ENCODE results near the gene FNDC3B. TPM values are rescaled to one million over a fixed set of nuclear protein-coding genes. Genes with fewer than 3 reads are reported as not detected.
"Not testable (repeated sequence)": the region's sequence is repeated elsewhere in the genome, so short reads cannot be mapped to it uniquely, and the experiment has no call there.

Gene FNDC3B
- total and polyA plus RNA-seq, 2 of the 8 experiments (the other 6 are each of a cell fraction or from before 2014, with no cell fraction given): 14.1 to 44.4 TPM

DNA sequence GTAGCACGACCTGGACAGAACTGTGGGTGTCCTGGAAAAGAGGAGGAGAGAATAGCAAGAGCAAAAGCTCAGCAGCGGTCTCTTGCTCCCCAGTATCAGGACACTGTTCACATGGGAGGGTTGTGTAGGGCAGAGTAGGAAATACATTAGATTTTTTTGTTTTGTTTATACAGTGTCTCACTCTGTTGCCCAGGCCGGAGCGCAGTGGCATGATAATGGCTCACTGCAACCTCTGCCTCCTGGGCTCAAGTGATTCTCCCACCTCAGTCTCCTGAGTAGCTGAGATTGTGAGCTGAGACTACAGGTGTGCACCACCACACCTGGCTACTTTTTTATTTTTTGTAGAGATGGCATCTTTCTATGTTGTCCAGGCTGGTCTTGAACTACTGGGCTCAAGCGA, 53.3 kb downstream of the FNDC3B start (continued):
- TF ChIP-seq TCF12 (IDR thresholded peaks at IDR 0.05; ENCODE audit: low read depth, low read length) (no peak), SIX5 (IDR thresholded peaks at IDR 0.05; ENCODE audit: low read depth, low read length) (no peak), KDM5A (IDR thresholded peaks at IDR 0.05; ENCODE audit: low read length) (no peak)

DNA sequence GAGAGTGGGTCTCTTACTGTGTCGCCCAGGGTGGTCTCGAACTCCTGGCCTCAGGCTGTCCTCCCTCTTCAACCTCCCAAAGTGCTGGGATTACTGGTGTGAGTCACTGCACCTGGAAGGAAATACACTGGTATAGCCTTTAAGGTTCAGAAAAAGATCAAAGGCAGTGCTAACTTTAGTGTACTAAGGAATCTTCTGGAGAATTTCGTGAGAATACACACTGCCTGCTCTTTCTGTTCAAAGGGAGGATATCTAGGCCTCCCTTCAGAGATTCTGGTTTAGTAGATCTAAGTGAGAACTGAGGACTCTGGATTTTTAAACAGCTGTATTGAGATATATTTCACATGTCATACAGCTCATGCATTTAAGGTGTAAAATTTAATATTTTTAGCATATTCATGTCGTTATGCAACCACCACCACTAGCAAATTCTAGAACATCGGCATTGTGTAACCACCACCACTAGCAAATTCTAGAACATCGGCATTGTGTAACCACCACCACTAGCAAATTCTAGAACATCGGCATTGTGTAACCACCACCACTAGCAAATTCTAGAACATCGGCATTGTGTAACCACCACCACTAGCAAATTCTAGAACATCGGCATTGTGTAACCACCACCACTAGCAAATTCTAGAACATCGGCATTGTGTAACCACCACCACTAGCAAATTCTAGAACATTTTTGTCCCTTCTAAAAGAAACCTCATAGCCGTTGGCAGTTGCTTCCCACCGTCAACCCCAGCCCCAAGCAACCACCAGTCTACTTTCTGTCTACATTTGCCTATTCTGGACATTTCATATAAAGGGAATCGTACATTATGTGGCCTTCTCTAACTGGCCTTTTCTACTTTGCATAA, 54.4 kb downstream of the FNDC3B start:
- ChIA-PET CTCF (ENCODE audit: partially characterized antibody) (interaction anchor here (0.5 to 0.7 kb wide), 2 partner anchors 9 to 127 kb away, joined by 3 read pairs; no protein-coding TSS in a partner anchor), POLR2A (ENCODE audit: partially characterized antibody) (interaction anchor here (0.6 kb wide), 1 partner anchor 45 kb away, joined by 3 read pairs; no protein-coding TSS in a partner anchor)
- not testable (repeated sequence) for H3K27me3 ChIP-seq (replicated peaks in 1 of 4; ENCODE audit: control insufficient read depth in 3 of 4, extremely low read depth in 1 of 4, insufficient read depth in 3 of 4, low read length in 3 of 4); H3K4ac ChIP-seq (replicated peaks; ENCODE audit: insufficient read length, low read depth, low read length); H3K9ac ChIP-seq (replicated peaks in 1 of 4; ENCODE audit: extremely low read depth in 1 of 4, low read depth in 3 of 4, low read length in 3 of 4); FAIRE-seq; H3K56ac ChIP-seq (replicated peaks; ENCODE audit: insufficient read length, low read depth, low read length); H3K14ac ChIP-seq (ENCODE audit: insufficient read length); H3K23ac ChIP-seq (ENCODE audit: insufficient read length); H2AK5ac ChIP-seq (ENCODE audit: low read depth, low read length); H4K20me1 ChIP-seq (replicated peaks in 1 of 2; ENCODE audit: control insufficient read depth in 1 of 2, insufficient read depth in 2 of 2, low read length in 2 of 2); H4K5ac ChIP-seq (ENCODE audit: insufficient read length, low read depth, low read length); H3K4me2 ChIP-seq (ENCODE audit: insufficient read depth in 1 of 2, low read depth in 2 of 2, low read length in 2 of 2); H4K91ac ChIP-seq (replicated peaks; ENCODE audit: insufficient read length, low read length); H3K9me3 ChIP-seq (ENCODE audit: insufficient read depth in 2 of 2, low read depth in 1 of 2, low read length in 1 of 2); H3K4me1 ChIP-seq (replicated peaks in 1 of 4; ENCODE audit: control insufficient read depth in 3 of 4, insufficient read depth in 4 of 4, low read length in 3 of 4); H2BK15ac ChIP-seq (ENCODE audit: low read length); H4K8ac ChIP-seq (ENCODE audit: extremely low read depth, insufficient read depth, low read length); H2AFZ ChIP-seq (ENCODE audit: low read length); H3K23me2 ChIP-seq (ENCODE audit: low read depth, low read length); H3K36me3 ChIP-seq (ENCODE audit: control insufficient read depth in 2 of 4, insufficient read depth in 4 of 4, low read length in 3 of 4); H3K27ac ChIP-seq (ENCODE audit: low read depth, low read length); H2BK12ac ChIP-seq (ENCODE audit: low read depth, low read length); H3K79me1 ChIP-seq (ENCODE audit: low read depth, low read length); H3K18ac ChIP-seq (ENCODE audit: extremely low read depth, low read length); H3K4me3 ChIP-seq (ENCODE audit: extremely low read depth in 1 of 4, insufficient read depth in 2 of 4, low read depth in 3 of 4, low read length in 4 of 4); H2BK5ac ChIP-seq (ENCODE audit: low read depth, low read length); DNase-seq (ENCODE audit: low read depth in 1 of 2, low spot score in 2 of 2); H2BK20ac ChIP-seq (ENCODE audit: low read length); H2BK120ac ChIP-seq (replicated peaks; ENCODE audit: low read depth, low read length)
- 91% methylated on average over 10 of the region's 13 CpGs; no CpG with 5 or more reads in 1 of the 2 experiments for WGBS, 2 experiments (ENCODE audit: extremely low coverage in 1 of 2, insufficient coverage in 1 of 2, insufficient read length in 1 of 2, insufficient replicate concordance in 2 of 2, low coverage in 1 of 2, low lambda C conversion rate in 2 of 2, missing lambda C conversion rate in 1 of 2)
- H3K79me2 ChIP-seq (ENCODE audit: control insufficient read depth in 1 of 2, insufficient read depth in 2 of 2, low read length in 2 of 2): peaks cover 0 to 92% of the 10 kb centered on the region in 2 experiments; a peak in 2 of 4 replicates
